SU-DHL-6 (cell line): ENCODE data around the gene UVSSA.
"Not testable (repeated sequence)": the region's sequence is repeated elsewhere in the genome, so short reads cannot be mapped to it uniquely, and the experiment has no call there.

Source experiments
- CTCF ChIP-seq: fragments of 200-600 bp; sonication (generic); IDR thresholded peaks from one replicate; pipeline ENCODE4 v1.5.1; 2017; ENCODE audit warnings: antibody characterized with exemption, mild to moderate bottlenecking, low read length, moderate library complexity; ENCODE audit not compliant: insufficient read depth, poor library complexity, severe bottlenecking
- EZH2phosphoT487 ChIP-seq: fragments of 200-600 bp; sonication (generic), shearing (Covaris generic); conservative IDR thresholded peaks from 2 replicates; pipeline ENCODE4 v1.6.1; 2018; ENCODE audit warnings: mild to moderate bottlenecking, antibody characterized with exemption, low read length, moderate library complexity, mixed read lengths

DNA sequence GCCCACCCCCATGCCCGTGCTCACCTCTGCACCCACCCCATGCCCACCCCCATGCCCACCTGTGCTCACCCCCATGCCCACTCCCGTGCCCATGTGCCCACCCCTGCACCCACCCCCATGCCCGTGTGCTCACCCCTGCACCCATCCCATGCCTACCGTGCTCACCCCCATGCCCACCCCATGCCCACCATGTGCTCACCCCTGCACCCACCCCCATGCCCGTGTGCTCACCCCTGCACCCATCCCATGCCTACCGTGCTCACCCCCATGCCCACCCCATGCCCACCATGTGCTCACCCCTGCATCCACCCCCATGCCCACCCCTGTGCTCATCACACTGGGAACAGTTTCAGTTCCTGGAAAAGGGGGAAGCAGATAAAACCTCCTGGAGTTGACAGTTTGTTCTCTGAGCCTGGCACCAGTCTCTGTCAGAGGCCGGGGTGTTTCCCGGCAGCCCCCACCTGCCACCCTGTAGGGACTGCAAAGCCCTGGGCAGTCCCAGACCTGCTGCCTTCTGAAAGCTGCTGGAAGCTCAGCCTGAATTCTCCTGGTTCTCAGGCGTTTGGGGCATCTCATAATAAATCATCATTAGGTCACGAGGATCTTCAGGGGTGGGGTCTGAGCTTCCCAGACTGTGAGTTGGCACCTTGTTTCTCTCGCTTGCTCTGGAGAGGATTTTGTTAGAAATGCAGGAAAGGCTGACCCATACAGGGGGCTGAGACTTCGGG, 13.0 kb upstream of the UVSSA start:
- TF ChIP-seq CTCF, EZH2phosphoT487: not testable (repeated sequence)
